Right ventricle myocardium superior (tissue), 1 donor: ENCODE measurements around the gene SIAH2. TPM values are rescaled to one million over a fixed set of nuclear protein-coding genes. Genes with fewer than 3 reads are reported as not detected.
A peak's percentile ranks its signal among the peaks of the same experiment; 100 is the strongest.

Source experiments
- ATAC-seq: fragments of 200-7000 bp; cut with Tn5 transposase; one replicate; pipeline ENCODE4 v1.9.1; 2020; ENCODE audit warnings: mild to moderate bottlenecking; ENCODE audit not compliant: poor library complexity
- DNase-seq: peaks from one replicate; pipeline ENCODE4 v3.0.0-alpha.2; 2020
- intact Hi-C: fragments of 100-400 bp; cut with DNase I; formaldehyde crosslinking; loops from one replicate; pipeline ENCODE4 v1.11.2; 2022
- total RNA-seq: library from RNA; stranded (reverse); fragmentation: NEBNext Ultra II Directional; extraction: Animal tissue kit (Norgen Biotek cat#: 25700); gene quantifications from one replicate; pipeline ENCODE4 v1.2.1, GENCODE V29; 2021
- donor health status: DM: no; HTN: yes; CAD: no; lungs with severe emphysema.

Gene SIAH2
- total RNA-seq, 1 donor from 2014 or later, result 18.2 TPM

GRCh38 chr3:150757768-150758167, 5.2 kb downstream of the SIAH2 start:
- intact Hi-C loops, result no loop called here
- DNase-seq (no peak), ATAC-seq (no peak)

DNA sequence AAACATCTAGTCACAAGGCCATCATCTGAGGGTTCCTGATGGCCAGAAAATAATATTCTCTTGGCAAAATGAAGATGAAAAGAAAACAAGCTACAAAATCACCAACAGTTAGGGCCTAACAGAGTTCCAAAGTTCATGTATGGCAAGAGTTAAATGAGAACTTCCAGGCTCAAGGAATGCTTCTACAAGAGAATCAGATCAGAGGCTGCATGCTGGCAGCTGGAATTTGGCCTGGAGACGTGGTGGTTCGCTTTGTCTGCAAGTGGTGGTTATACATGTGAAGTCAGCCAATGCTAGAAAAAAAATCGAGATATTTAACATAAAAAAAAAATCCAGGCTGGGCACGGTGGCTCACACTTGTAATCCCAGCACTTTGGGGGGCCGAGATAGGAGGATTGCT, 5.6 kb downstream of the SIAH2 start:
- intact Hi-C loops, result no loop called here
- ATAC-seq (no peak), DNase-seq (no peak)

DNA sequence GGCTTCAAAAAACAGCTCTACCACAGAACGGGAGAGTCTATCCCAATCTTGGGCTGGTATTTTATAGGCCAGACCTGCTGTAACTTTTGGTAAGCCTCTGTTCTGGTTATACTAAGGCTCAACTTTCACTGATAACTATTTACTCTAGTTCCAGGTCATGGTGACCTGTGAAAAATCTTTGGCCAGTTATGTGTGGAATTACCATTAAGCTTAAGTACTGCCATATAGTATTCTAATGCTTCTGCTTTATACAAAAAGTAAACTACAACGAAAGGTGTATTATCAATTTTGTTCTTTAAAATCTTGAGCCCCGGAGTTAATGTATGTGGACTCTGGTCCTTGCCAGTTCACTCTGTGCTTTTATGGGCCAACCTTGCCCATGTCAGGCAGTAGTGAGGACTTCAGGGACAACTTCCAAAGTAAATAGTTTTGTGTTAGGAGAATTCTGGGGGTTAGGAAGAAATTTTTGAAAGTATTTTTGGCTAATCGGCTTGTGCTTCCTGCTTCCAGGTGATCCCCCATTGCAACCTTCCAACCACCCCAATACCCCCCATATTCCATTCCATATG, 6.4 kb downstream of the SIAH2 start:
- ATAC-seq, result no peak

GRCh38 chr3:150755902-150756301, 7.1 kb downstream of the SIAH2 start:
- no peak for ATAC-seq
- intact Hi-C loops, result no loop called here
- DNase-seq, result no peak

More for the DNA sequence above, 6.4 kb downstream of the SIAH2 start:
- intact Hi-C loops, result no loop called here
- no peak for DNase-seq

DNA sequence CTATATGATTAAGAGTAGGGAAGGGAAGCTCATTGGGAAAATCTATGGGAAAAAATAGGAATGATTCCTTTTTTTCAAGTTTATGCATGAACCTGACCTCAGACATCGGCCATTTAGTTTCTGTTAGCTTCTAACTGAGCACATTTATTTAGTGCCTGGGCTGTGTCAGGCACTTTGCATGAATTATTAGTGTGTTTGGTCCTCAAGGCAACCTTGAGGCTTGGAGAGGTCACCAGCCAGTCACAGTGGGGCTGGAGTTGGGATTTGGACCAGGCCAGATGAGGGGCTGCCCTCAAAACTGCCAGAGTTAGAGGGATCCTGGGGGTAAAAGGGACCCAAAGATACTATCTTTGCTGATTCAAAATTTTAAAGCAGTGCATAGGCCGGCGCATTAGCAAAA, 8.1 kb downstream of the SIAH2 start:
- DNase-seq, result no peak
- ATAC-seq, result no peak
- intact Hi-C loops, result no loop called here

DNA sequence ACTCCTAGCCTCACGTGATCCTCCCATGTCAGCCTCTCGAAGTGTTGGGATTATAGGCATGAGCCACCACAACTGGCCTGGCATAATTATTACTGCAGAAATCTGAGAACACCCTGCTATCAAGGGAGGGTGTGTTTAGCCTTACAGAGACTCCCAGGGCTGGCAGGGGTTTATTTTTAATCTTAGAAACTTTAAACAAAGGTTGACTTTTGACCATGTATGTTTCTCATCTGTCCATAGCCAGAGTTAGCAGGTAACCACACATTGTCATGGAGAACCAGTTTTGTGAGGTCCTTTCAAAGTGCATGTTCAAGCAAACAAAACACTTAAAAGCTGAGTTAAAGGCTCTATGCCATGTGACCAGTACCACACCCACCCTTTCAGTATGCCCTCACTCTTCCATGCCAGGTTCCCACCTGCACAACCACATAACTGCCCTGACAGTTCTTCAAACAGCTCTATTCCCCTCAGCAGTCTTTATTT, 11.1 kb downstream of the SIAH2 start:
- DNase-seq, result no peak
- intact Hi-C loops, result no loop called here
- peak; percentile 30 for ATAC-seq

DNA sequence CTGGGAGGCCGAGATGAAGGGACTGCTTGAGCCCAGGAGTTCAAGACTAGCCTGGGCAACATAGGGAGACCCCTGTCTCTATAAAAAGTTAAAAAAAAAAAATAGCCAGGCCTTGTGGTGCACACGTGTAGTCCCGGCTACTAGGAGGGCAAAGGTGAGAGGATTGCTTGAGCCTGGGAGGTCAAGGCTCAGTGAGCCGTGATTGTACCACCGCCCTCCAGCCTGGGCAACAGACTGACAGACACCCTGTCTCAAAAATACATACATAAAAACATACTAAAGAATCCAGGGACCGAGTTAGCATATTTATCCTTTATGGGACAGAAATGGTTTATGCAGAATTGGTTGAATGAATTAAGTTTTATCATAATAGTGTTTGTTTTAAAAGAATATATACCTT, 13.7 kb downstream of the SIAH2 start:
- intact Hi-C loops, result no loop called here
- no peak for DNase-seq
- no peak for ATAC-seq

DNA sequence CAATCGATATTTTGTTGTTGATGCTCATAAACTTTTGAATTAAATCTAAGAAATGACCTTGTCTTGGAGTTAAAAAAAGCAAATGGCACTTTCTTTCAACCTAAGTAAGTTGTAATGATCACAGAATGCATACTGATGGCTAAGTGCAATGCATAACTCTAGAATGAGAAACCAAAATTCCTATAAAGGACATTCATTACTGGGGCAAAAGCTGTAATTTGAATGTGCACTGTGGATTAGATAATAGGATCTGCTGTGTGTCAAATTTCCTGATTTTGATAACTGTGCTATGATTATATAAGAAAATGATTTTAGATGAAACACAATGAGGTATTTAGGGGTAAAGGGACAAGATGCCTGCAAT, 14.3 kb downstream of the SIAH2 start:
- DNase-seq, result no peak
- ATAC-seq, result no peak
- intact Hi-C loops, result no loop called here

DNA sequence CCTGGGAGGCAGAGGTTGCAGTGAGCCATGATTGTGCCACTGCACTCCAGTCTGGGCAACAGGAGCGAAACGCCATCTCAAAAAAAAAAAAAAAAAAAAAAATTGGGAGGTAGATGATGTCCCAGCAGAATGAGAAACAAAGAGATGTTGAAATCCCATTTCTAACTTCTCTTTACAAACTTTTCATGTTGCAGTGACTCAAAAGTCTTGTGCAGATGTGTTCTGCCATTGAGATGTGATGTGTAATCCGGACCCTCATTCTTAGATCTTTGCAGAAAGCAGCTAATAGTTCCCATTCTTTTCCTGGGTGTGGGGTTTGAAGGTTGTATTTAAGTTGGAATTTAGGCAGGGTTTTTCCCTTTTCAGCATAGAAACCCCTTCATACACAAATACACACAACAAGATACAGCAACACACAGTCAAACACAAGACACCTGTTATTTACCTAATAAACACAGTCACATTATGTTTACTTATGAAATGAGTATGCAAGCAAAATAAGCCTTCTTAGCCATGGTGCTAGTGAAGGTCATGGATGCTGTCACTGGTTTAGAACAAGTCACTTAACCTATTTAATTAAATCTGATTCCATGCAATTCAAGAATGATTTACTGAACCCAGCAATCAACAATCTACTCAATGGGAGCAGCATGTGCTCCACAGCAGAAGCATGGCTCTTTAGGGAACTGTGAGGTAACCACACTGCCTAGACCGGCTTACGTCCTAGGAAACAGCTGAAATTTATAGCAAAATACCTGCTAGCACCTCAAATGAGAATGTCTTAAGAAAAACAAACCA, 14.9 kb downstream of the SIAH2 start:
- ATAC-seq (no peak), DNase-seq (no peak)
- intact Hi-C loops, result no loop called here

DNA sequence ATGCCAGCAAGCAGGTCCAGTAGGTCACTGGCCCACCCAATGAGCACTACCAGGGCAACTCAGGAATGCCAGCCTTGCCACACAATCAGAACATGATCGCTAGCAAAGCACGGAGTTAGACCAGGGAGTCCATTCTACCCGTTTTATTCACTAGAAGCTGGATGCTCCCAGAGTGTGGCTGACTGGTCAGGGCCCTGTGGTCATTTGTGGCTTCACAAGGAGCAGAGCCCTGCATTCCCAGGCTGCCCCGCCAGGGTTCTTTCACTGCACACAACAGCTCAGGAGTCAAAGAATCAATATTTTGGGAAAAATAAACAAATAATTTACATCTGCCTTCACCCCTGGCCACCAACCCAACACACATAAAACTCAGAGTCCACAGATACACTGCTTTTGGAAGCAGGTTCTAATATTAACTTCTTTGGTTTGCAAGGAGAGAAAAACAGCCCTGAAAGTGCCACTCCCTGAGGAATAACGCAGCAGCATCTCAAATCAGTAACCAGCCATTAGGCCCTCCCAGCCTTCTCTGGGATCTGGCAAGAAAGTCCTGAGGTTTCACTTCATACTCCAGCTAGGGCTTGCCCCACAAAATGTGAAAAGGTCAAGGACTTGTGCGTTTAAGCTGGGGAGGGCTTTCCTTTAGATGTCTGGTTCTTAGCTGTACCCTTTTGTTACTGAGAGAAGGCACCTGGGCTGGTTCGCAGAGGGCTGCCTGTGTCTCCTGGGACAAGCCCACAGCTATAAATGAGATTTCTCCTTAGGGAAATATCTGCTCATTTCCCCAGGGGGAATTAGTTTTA, 16.0 kb downstream of the SIAH2 start:
- ATAC-seq, result no peak
- no peak for DNase-seq
- intact Hi-C loops, result no loop called here

DNA sequence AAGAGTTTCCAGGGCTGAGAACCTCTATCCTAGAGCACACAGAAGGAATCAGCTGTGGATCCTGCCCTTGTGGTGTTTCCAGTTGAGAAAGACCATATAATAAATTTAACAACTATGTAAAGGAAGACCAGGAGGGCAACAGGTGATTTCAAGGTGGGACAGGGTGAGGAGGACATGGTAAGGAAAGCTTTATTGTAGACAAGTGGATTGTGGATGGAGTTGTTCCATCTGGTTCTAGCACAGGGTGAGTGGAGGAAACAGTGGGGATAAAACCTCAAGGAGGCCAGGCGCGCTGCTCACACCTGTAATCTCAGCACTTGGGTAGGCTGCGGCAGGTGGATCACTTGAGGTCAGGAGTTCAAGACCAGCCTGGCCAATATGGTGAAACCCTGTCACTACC, 17.1 kb downstream of the SIAH2 start:
- intact Hi-C loops, result no loop called here
- ATAC-seq, result no peak
- DNase-seq, result no peak

DNA sequence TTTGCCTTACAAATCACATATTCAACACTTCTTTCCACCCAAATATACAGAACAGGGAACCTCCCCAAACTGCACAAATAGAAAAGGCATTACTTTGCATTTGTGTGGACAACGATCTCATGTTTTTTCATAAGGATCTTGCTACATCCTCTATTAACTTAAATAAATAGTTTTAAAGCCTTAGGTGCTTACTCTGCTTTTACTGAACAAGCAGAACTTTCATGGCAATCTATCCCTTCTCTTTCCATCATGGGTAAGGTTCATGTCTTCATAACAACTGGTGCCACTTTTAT, 18.1 kb downstream of the SIAH2 start:
- DNase-seq, result no peak
- no peak for ATAC-seq
- intact Hi-C loops, result no loop called here

GRCh38 chr3:150744041-150744918, 18.7 kb downstream of the SIAH2 start:
- intact Hi-C loops, result no loop called here
- DNase-seq (no peak), ATAC-seq (no peak)

DNA sequence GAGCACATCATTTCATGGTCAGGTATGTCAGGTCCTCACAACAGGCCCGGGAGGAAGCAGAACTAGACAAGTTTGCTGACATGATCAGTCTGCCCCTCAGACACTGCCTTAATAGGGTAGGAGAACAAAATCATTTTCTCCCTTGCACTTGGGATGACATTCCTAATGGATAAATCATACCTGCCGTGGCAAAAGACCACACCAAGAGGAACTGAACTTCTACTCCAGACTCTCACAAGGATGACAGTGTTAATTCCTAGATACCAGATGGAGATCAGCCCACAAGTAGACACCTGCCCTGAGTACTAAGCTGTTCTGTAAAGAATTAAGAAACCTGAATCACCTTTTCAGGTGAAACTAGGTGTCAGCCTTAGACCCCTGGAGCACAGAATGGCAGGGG, 19.5 kb downstream of the SIAH2 start:
- ATAC-seq (no peak), DNase-seq (no peak)
- intact Hi-C loops, result no loop called here

GRCh38 chr3:150742679-150743078, 20.3 kb downstream of the SIAH2 start:
- intact Hi-C loops, result no loop called here
- ATAC-seq (no peak), DNase-seq (no peak)

- intact Hi-C loops, result no loop called here
- ATAC-seq, result no peak
- no peak for DNase-seq
Observed at GRCh38 chr3:150742141-150742523, 20.8 kb downstream of the SIAH2 start.

DNA sequence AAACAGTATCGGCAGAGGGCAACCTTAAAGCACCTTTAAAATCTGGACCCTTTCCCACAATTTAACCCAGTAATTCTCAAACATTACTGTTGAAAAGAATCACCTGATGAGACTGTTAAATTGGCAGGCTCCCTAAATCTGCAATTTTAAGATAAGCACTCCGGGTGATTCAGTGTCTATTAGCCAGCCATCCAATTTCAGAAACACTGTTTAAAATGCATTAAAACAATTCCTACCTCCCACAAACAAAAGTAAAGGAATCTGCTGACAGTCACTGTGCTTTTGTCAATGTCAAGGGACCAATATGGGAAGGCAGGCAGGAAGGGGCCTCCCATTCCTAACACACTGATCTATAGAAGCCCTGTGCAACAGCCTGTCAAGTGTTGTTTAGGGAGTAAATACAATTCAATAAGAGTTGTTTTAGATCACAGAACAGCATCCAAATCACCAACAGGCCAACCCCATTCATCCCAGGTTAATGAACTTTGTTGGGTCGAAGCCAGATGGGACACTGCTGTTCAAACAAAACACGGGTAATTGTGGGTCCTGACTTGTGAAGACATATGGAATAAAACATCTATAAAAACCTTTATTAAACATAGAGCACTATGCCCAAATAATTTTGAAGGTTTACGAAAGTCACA, 21.4 kb downstream of the SIAH2 start:
- ATAC-seq (no peak), DNase-seq (no peak)
- intact Hi-C loops, result no loop called here

GRCh38 chr3:150740733-150741496, 22.1 kb downstream of the SIAH2 start:
- DNase-seq (no peak), ATAC-seq (no peak)
- intact Hi-C loops, result no loop called here
